Suppressor macrophage treated with lipopolysaccharide for 1 hour (primary cell): ENCODE results near the gene PRDM15.

ENCODE experiments used
- DNase-seq, 3 donors: peaks; one replicate each; pipeline ENCODE4 v3.0.0-alpha.2; 2020 to 2022

Gene PRDM15

GRCh38 chr21:41774467-41775148, 104.5 kb downstream of the PRDM15 start:
- DNase-seq: no peak

DNA sequence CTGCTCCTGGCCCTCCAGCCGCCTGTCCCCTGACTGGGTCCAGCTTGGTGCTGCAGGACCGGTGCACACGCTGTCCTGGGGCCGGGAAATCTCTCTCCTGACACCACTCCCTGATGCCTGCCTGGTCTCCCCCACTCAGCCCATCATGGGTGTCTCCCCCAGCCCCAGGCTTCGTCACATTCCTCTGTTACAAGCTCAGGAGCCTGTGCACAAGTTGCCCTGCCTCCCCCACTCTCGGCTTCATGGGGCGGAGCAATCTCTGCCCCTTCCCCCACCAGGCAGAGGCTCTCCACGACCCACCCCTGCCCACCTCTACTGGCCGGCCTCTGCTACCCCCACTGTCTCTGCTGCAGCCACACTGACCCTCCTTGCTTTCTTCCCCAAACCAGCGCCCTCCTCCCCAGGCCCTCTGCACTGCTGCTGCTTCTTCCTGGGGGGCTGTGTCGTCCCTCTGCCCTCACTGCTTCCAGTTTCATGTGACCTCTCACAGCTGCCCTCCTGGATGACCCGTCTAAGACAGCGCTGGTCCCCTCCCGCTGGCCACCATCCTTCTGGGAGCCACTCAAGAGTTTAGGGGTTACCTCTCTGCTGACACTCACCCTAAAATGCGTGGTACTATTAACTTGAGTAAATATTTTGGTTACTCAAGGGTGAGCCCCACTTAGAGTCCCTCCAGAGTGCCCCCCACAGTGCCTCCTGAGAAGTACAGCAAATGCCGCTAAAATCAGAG, 106.6 kb downstream of the PRDM15 start:
- no peak for DNase-seq

- DNase-seq: no peak
These were observed 107.6 kb downstream of the PRDM15 start for GRCh38 chr21:41771625-41771945.

DNA sequence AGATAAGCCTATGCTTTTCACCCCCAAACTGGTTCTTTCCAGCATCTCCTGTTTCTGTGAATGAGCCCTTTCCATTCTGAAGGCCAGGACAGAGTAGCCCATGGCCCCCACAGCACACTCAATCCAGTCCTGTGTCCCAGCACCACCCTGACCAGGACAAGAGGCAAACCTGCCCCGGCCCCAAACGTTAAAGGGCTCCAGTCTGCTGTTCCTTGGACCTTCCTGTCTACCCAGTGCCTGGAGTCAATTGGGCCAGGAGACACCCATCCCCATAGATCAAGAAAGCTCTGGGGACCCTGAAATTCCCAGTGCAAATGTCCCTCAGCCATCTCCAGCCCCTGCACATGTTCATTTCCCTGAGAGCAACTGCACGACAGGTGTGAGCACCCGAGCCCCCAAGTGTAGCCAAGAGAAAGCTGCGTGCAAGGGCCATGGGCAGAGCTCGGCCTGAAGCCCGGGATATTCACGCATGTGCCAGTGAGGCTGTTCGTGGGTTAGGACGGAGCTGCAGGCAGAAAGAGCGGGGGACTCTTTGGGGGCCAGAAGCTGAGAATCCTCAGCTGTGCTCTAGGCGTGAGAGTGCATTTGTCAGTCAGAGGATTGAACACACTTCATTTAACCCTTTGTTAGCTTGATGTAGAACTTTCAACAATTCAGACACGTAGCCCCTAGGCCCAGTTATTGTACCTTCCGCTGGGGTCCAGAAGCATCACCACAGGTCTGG, 108.1 kb downstream of the PRDM15 start:
- no peak for DNase-seq

DNA sequence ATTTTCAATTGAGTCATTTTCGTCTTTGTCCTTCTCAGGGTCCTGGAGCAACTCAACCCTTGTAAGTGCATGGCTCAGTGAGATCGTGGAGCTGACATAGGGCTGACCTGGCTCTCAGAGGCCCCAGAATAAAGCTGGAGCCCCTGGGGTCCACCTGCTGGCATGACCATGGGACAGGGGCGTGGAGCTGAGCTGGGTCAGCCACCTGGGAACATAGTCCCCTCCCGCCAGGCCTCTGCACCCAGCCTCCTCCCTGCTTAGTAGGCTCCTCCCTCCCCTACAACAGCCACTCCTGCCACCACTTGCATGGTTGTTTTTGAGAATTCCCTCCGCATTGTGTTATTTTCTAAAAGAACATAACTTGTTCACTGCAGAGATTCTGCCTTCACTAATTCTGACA, 109.2 kb downstream of the PRDM15 start:
- no peak for DNase-seq

GRCh38 chr21:41769521-41769920, 109.6 kb downstream of the PRDM15 start:
- DNase-seq: no peak

DNA sequence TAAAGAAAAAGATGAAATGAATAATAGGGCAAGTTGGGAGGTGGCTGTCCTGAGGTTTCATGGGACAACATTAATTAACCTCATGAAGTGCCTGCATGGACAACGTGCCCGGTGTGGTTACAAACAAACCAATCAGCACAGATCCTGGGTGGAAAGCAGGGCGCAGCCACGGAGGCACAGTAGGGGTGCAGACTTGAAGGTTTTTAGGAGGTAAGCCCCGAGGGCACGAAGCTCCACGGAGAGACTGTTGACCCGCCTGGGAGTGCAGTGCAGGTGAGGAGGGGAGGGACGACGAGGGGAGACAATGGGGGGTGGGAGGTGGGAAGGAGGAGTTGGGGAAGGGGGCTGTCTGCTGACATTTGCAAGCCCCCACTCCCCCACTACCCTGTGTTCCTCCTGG, 110.0 kb downstream of the PRDM15 start:
- no peak for DNase-seq

GRCh38 chr21:41768437-41769042, 110.6 kb downstream of the PRDM15 start:
- peak; percentile 21 to 40 (median 32) for DNase-seq

GRCh38 chr21:41767606-41768436, 111.3 kb downstream of the PRDM15 start:
- no peak for DNase-seq

DNA sequence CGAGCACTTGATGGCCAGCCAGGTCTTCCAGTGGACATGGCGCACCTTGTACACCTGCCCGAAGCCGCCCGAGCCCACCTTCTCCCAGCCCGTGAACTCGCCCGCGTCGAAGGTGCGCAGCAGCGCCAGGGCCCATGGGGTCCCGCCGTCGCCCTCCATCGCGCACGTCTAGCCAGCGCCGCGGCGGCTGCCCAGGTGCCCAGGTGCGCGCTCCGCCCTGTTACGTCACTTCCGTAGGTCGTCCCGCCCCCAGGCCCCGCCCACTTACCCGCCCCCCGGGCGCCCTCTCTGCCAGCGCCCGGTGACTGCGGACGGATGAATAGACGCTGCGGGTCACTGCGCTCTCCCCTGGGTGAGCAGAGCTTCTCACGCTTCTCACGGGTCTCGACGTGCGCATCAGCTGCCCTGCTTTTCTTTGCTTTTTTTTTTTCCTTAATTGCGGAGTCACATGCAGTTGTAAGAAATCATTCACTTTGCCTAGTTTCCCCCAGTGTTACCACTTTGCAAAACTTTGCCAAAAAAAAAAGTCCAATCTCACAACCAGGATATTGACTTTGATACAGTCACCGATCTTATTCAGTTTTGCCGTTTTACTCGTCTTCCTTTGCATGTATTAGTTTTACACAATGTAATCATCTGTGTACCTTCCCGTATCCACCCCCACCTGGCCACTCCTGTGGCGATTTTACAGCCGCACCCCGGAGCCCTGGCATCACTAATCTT, 112.1 kb downstream of the PRDM15 start, which contains the start of gene RIPK4:
RIPK4 (minus strand) TSS at position 170 of the 723 bp plus-strand sequence; CDS start at position 159, 11 bp downstream.
- peak; percentile 32 to 45 (median 35) for DNase-seq

DNA sequence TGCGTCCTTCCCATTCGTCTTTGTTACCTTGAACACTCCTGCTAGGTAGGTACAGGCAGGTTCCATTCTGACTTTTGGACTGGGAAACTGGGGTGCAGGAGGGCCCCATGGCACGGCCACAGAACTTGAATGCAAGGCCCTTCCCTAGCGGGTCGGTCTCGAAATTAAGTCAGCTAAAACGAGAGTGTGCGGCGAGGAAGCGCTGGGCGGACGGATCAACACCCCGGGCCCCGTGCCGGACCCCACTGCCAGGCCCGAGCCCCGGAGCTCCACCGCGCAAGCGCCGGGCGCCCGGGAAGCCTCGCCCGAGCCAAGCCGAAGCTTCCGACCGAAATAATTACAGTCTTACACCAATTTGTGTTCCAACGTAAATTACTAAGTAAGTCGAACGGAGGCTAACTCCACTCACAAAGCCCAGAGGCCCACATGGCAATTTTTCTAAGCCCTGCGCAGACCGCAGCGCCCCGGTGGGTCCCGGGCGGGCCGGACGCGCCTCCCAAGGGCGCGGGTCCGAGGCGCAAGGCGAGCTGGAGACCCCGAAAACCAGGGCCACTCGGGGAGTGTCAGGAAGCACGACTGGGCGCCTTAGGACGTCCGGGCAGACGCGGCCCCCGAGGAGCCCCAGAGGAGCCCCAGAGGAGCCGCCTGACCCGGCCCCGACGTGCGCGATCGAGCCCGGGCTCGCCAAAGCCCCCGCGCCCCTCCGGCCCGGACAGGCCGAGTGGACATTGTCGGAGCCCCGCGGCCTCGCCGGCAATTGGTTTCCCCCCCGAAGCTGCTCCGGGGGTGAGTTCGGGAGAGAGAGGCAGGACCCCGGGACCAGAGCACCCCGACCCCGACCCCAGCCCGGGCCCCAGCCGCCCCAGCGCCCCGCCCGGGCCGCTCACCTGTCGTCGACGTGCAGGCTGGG, 112.9 kb downstream of the PRDM15 start:
- DNase-seq: no peak

DNA sequence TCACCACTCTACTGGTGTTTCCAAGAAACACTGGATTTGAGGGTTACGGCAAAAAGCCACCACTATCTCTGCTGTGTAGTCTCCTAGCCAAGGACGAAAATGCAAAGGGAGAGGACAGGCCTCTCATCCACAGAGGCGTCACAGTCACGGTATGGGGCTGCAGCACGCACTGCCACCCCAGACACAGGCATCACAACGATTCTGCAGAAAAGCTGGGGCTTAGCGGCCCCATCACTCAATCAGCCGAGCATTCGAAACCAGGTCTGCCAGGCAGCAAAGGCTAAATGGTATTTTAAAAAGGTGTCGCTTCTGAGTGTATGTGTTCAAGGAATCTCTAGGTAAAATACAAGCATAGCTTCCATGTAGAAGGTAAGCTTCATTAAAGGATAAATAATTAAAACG, 113.7 kb downstream of the PRDM15 start:
- DNase-seq: no peak

- no peak for DNase-seq
These were observed 114.4 kb downstream of the PRDM15 start for GRCh38 chr21:41764558-41765419.

DNA sequence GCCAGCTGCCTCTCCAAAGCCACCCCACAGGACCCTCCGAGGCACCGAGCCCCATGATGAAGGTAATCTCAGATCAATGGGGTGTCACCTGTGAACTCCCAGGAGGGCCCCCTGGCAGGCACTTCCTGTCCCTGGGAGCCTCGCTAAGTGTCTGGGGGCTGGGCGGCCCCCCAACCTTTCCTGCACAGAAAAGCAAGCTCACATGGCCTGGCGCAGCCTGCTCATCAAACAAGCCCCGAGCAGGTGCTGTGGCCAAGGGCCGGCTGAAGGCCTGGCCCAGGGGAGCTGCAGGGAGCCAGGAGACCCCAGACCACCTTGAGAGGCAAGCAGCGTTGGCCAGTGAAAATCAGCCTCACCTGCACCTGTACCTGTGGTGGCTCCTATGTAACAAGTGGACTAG, 115.1 kb downstream of the PRDM15 start:
- DNase-seq: no peak

- no peak for DNase-seq
These were observed 115.7 kb downstream of the PRDM15 start for GRCh38 chr21:41763398-41763931.

GRCh38 chr21:41762753-41763152, 116.4 kb downstream of the PRDM15 start:
- DNase-seq: no peak

DNA sequence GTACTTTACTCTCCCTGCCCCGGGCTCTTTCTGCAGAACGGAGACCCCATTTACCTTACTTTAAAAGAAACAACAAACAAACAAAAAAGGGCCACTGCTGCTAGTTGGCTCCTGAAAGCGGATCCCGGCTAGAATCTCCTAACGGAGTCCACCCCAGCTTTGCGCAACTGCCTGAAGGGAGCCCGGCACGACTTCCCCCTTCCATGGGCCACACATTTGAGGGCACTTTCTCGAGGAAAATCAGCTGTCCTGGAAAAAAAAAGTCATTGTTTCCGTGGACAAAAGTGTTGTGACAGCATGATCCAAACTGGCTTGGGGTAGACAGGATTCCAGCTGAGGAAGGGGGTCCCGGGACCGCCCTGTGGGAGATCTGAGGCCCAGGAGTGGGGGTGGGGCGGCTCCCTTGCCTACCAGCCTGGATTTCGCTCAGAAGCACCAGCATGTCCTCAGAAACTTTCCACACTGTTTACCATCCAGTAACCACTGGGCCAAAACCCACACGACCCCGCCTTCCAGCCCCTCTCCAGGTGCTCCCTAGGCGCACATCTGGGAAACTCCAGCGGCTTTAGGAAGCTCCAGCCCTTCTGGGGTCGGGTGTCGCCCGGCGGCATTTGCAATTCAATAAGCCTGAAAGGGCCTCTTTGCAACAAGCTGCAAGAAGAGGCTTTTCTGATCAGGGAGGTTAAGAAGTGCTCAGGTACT, 117.1 kb downstream of the PRDM15 start:
- DNase-seq: peak; percentile 86 to 89 (median 87)

- DNase-seq: peak; percentile 87 to 88 (median 88)
These were observed 117.8 kb downstream of the PRDM15 start for GRCh38 chr21:41761211-41761933.
